Loucy (cell line): ENCODE data around the gene ASCC1.

ENCODE experiments used
- CTCF ChIP-seq: fragments of 200-600 bp; sonication (generic); conservative IDR thresholded peaks from 2 replicates; pipeline ENCODE4 v1.5.1; 2014; ENCODE audit warnings: mild to moderate bottlenecking, antibody characterized with exemption, low read length
- EZH2phosphoT487 ChIP-seq: fragments of 200-600 bp; IDR thresholded peaks from 2 replicates; pipeline ENCODE4 v1.6.1; 2018; ENCODE audit warnings: antibody characterized with exemption, mild to moderate bottlenecking, moderate library complexity, borderline replicate concordance

- TF ChIP-seq CTCF (no peak), EZH2phosphoT487 (no peak)
Observed at GRCh38 chr10:72106154-72106849, 109.8 kb downstream of the ASCC1 start.
